PC-3 (cell line): ENCODE measurements around the gene RNF17.

Experiments
- EZH2 ChIP-seq: fragments of 300-600 bp; sonication (generic); IDR thresholded peaks from one replicate; pipeline ENCODE4 v1.6.1; 2017; ENCODE audit warnings: antibody characterized with exemption, mild to moderate bottlenecking, low read length; ENCODE audit not compliant: unreplicated experiment
- TF ChIP-seq, protein P1 (sequence below): fragments of 300-600 bp; sonication (generic); conservative IDR thresholded peaks from 2 replicates; pipeline ENCODE4 v1.5.1; 2017; ENCODE audit warnings: antibody characterized with exemption, low read depth, mild to moderate bottlenecking, low read length

DNA sequence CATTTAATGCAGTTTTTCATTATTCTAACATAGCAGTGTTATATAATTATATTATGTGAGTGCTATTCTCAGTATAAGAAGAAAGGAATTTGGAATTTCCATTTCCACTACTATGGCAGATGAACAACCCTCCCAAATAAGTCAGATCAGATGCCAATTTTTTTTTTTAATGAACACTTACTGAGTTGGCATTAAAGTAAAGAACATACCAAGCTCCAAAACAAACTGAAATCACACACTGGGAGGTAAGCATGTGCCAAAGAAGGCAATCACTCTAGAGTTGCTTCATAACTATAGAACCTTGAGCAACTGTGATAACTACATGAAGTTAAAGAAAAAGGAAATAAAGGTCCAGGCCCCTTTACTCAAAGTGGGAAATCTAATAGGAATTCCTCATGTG is 90.3 kb downstream of the RNF17 start:
- TF ChIP-seq, protein P1, sequence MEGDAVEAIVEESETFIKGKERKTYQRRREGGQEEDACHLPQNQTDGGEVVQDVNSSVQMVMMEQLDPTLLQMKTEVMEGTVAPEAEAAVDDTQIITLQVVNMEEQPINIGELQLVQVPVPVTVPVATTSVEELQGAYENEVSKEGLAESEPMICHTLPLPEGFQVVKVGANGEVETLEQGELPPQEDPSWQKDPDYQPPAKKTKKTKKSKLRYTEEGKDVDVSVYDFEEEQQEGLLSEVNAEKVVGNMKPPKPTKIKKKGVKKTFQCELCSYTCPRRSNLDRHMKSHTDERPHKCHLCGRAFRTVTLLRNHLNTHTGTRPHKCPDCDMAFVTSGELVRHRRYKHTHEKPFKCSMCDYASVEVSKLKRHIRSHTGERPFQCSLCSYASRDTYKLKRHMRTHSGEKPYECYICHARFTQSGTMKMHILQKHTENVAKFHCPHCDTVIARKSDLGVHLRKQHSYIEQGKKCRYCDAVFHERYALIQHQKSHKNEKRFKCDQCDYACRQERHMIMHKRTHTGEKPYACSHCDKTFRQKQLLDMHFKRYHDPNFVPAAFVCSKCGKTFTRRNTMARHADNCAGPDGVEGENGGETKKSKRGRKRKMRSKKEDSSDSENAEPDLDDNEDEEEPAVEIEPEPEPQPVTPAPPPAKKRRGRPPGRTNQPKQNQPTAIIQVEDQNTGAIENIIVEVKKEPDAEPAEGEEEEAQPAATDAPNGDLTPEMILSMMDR: no peak
- TF ChIP-seq EZH2: no peak
